HepG2 (cell line): ENCODE data around the gene USP32. TPM values are rescaled to one million over a fixed set of nuclear protein-coding genes. Genes with fewer than 3 reads are reported as not detected.

Experiments
- CSRNP2 ChIP-seq: sonication (generic); formaldehyde crosslinking; conservative IDR thresholded peaks from 2 replicates; pipeline ENCODE4 v1.8.0; 2022; ENCODE audit warnings: low read depth, missing genetic modification reagents
- GATA4 ChIP-seq: sonication (generic); IDR thresholded peaks from 2 replicates; pipeline ENCODE4 v1.6.1; 2016; ENCODE audit warnings: antibody characterized with exemption, low read depth, borderline replicate concordance
- KMT2B ChIP-seq: IDR thresholded peaks from 2 replicates; pipeline ENCODE4 v1.6.1; 2016; ENCODE audit warnings: missing genetic modification reagents, missing compliant biosample characterization
- NAIF1 ChIP-seq: sonication (generic); formaldehyde crosslinking; IDR thresholded peaks from 2 replicates; pipeline ENCODE4 v1.5.0; 2020; ENCODE audit warnings: mild to moderate bottlenecking, missing genetic modification reagents, borderline replicate concordance
- NCOA1 ChIP-seq: sonication (generic); formaldehyde crosslinking; IDR thresholded peaks from 2 replicates; pipeline ENCODE4 v1.9.0; 2021; ENCODE audit warnings: missing genetic modification reagents
- PCBP2 ChIP-seq: fragments of 200-400 bp; formaldehyde crosslinking; optimal IDR thresholded peaks from 2 replicates; pipeline ENCODE3; 2018; ENCODE audit warnings: low read length, low read depth; ENCODE audit not compliant: poor library complexity, severe bottlenecking
- PRDM15 ChIP-seq: sonication (generic); formaldehyde crosslinking; IDR thresholded peaks from 2 replicates; pipeline ENCODE4 v1.4.0; 2020; ENCODE audit warnings: missing genetic modification reagents
- RFX3 ChIP-seq: IDR thresholded peaks from 2 replicates; pipeline ENCODE4 v1.6.1; 2016; ENCODE audit warnings: missing biosample characterization, missing genetic modification reagents
- RFXAP ChIP-seq: sonication (generic); formaldehyde crosslinking; IDR thresholded peaks from 2 replicates; pipeline ENCODE4 v1.4.0; 2020; ENCODE audit warnings: missing genetic modification reagents, borderline replicate concordance
- SMYD3 ChIP-seq: sonication (generic); formaldehyde crosslinking; IDR thresholded peaks from 2 replicates; pipeline ENCODE4 v1.8.1; 2023; ENCODE audit warnings: mild to moderate bottlenecking, missing genetic modification reagents
- TCF7 ChIP-seq: sonication (generic); IDR thresholded peaks from 2 replicates; pipeline ENCODE4 v1.6.1; 2016; ENCODE audit warnings: antibody characterized with exemption, low read depth
- TFAP4 ChIP-seq: sonication (generic); IDR thresholded peaks from 2 replicates; pipeline ENCODE4 v1.6.1; 2016; ENCODE audit warnings: low read depth, borderline replicate concordance
- TGIF2 ChIP-seq: IDR thresholded peaks from 2 replicates; pipeline ENCODE4 v1.6.1; 2016; ENCODE audit warnings: control low read depth, missing compliant biosample characterization
- THRA ChIP-seq: sonication (generic); formaldehyde crosslinking; IDR thresholded peaks from 2 replicates; pipeline ENCODE4 v1.4.0; 2020; ENCODE audit warnings: missing genetic modification reagents, borderline replicate concordance
- ZC3H13 ChIP-seq: sonication (generic); formaldehyde crosslinking; IDR thresholded peaks from 2 replicates; pipeline ENCODE4 v1.8.1; 2023; ENCODE audit warnings: mild to moderate bottlenecking, missing genetic modification reagents, moderate library complexity
- ZFP36 ChIP-seq: fragments of 150-350 bp; IDR thresholded peaks from 2 replicates; pipeline ENCODE4 v1.6.1; 2018; ENCODE audit warnings: borderline replicate concordance, low read length, low read depth; ENCODE audit not compliant: partially characterized antibody
- ZNF138 ChIP-seq: sonication (generic); formaldehyde crosslinking; IDR thresholded peaks from 2 replicates; pipeline ENCODE4 v1.5.0; 2020; ENCODE audit warnings: mild to moderate bottlenecking, low read depth, missing genetic modification reagents
- ZNF17 ChIP-seq: sonication (generic); formaldehyde crosslinking; IDR thresholded peaks from 2 replicates; pipeline ENCODE4 v1.5.0; 2020; ENCODE audit warnings: mild to moderate bottlenecking, missing genetic modification reagents
- ZNF205 ChIP-seq: IDR thresholded peaks from 2 replicates; pipeline ENCODE4 v1.6.1; 2018; ENCODE audit warnings: missing biosample characterization, missing genetic modification reagents
- ZNF253 ChIP-seq: sonication (generic); formaldehyde crosslinking; IDR thresholded peaks from 2 replicates; pipeline ENCODE4 v1.8.0; 2022; ENCODE audit warnings: mild to moderate bottlenecking, missing genetic modification reagents, borderline replicate concordance
- ZNF30 ChIP-seq: sonication (generic); formaldehyde crosslinking; IDR thresholded peaks from 2 replicates; pipeline ENCODE4 v1.5.0; 2020; ENCODE audit warnings: mild to moderate bottlenecking, missing genetic modification reagents
- ZNF337 ChIP-seq: sonication (generic); formaldehyde crosslinking; IDR thresholded peaks from 2 replicates; pipeline ENCODE4 v1.5.1; 2020; ENCODE audit warnings: missing genetic modification reagents, low read depth, mild to moderate bottlenecking, borderline replicate concordance
- ZNF549 ChIP-seq: sonication (generic); formaldehyde crosslinking; IDR thresholded peaks from 2 replicates; pipeline ENCODE4 v1.5.0; 2020; ENCODE audit warnings: missing genetic modification reagents
- ZNF605 ChIP-seq: sonication (generic); formaldehyde crosslinking; IDR thresholded peaks from 2 replicates; pipeline ENCODE4 v1.8.0; 2022; ENCODE audit warnings: mild to moderate bottlenecking, missing genetic modification reagents
- polyA plus RNA-seq, 8 experiments: library from polyadenylated mRNA; depleted of rRNA in 3 of 8; stranded (reverse) in 7 of 8; unstranded in 1 of 8; fragments of >200 nt; fragmentation: Illumina TruSeq in 4 of 8; extraction: Trizol in 4 of 8; gene quantifications; 2 replicates each; pipeline versions ENCODE4 v1.2.1 to v1.2.3, GENCODE V29; 2011 to 2016; ENCODE audit warnings: low read depth in 4 of 8, missing spikeins in 1 of 8, mixed read lengths in 1 of 8; ENCODE audit not compliant: insufficient read depth in 1 of 8
- total RNA-seq, 5 experiments: library from RNA; depleted of rRNA; stranded (reverse); fragments of >200 nt; fragmentation: Illumina TruSeq; extraction: Trizol; gene quantifications; 2 replicates each; pipeline ENCODE4 v1.2.3, GENCODE V29; 2016; ENCODE audit warnings: low read depth in 1 of 5

USP32 gene
- total and polyA plus RNA-seq, 2 of the 13 experiments (the other 11 are each of a cell fraction or from before 2014, with no cell fraction given), result 24.9 to 39.9 TPM

GRCh38 chr17:60163108-60163784 is 228.7 kb downstream of the USP32 start (continued):
- no peak for TF ChIP-seq TCF7
- no peak for TF ChIP-seq ZFP36
- TF ChIP-seq SMYD3 (CRISPR knock-in tag), result no peak
- TF ChIP-seq GATA4, result no peak
- no peak for TF ChIP-seq ZNF605 (CRISPR knock-in tag)
- TF ChIP-seq PRDM15 (CRISPR knock-in tag), result no peak
- TF ChIP-seq RFXAP (CRISPR knock-in tag), result 0 out of 2 replicates have a peak, but pooled peaks have one; percentile 48
- TF ChIP-seq NAIF1 (CRISPR knock-in tag), result no peak
- no peak for TF ChIP-seq ZNF138
- TF ChIP-seq ZNF17 (CRISPR knock-in tag), result no peak
- TF ChIP-seq ZNF205, result no peak
- TF ChIP-seq RFX3 (CRISPR knock-in tag), result no peak
- peak; percentile 56; the same call in 1 of the 2 replicates for TF ChIP-seq TGIF2 (CRISPR knock-in tag)
- TF ChIP-seq TFAP4, result no peak
- TF ChIP-seq ZNF337, result no peak
- no peak for TF ChIP-seq KMT2B (CRISPR knock-in tag)
- no peak for TF ChIP-seq ZNF253 (CRISPR knock-in tag)
- no peak for TF ChIP-seq PCBP2
- TF ChIP-seq ZC3H13 (CRISPR knock-in tag), result no peak
- no peak for TF ChIP-seq THRA (CRISPR knock-in tag)
- no peak for TF ChIP-seq NCOA1 (CRISPR knock-in tag)
- no peak for TF ChIP-seq ZNF30 (CRISPR knock-in tag)
- no peak for TF ChIP-seq CSRNP2
- no peak for TF ChIP-seq ZNF549 (CRISPR knock-in tag)
